HG03565 (cell line): ENCODE measurements around the gene KCTD14.
"Not testable (repeated sequence)": the region's sequence is repeated elsewhere in the genome, so short reads cannot be mapped to it uniquely, and the experiment has no call there.

Experiments
- ATAC-seq: cut with Tn5 transposase; IDR thresholded peaks from one replicate; pipeline ENCODE4 v1.9.1; 2021; ENCODE audit warnings: mild to moderate bottlenecking, moderate library complexity; ENCODE audit not compliant: unreplicated experiment

The KCTD14 gene, protein sequence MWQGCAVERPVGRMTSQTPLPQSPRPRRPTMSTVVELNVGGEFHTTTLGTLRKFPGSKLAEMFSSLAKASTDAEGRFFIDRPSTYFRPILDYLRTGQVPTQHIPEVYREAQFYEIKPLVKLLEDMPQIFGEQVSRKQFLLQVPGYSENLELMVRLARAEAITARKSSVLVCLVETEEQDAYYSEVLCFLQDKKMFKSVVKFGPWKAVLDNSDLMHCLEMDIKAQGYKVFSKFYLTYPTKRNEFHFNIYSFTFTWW

DNA sequence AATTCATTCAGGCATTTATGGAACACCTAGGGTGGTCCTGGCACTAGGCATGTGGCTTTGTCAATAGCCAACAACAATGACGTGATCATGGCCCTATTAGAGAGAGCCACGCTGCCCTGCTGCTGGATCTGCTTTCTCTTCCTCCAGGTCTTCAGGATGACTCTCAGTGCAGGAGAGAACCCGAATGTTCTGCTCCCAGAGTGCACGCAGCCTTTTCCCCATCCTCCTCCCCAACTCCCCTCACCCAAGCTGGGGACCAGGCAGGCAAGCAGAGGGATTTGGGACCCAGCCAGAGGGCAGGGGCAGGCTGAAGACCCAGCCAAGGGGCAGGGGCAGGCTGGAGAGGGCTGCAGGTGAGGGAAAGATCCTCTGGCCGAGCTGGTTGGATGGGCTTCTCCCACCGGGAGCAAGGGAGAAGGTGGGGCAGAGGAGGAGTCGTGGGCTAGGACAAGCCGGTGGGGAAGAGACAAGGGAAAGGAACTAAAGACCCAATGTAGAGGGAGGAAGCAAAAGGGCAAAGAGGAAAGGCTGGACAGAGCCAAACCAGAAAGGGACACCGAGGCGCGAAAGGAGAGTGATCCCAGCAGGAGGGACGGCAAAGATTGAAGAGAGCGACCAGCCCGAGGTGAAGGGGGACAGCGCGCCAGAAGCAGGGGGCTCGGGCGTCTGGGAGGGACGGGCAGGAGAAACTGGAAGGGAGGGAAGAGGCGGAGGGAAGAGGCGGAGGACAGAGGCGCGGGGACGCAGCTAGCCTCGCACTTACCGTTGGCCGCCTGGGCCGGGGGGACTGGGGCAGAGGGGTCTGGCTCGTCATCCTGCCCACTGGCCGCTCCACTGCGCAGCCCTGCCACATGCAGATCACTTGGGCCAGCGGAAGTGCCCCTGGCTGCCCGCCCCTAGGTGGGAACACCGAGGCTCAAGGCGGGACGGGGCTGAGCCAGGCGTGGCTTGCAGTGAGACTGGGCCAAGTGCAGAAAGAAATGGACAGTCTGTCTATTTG lies at the start of gene KCTD14:
KCTD14 (minus strand) TSS at position 880 of the 1,000 bp plus-strand sequence; CDS start at position 853, 27 bp downstream.
- ATAC-seq: no peak

DNA sequence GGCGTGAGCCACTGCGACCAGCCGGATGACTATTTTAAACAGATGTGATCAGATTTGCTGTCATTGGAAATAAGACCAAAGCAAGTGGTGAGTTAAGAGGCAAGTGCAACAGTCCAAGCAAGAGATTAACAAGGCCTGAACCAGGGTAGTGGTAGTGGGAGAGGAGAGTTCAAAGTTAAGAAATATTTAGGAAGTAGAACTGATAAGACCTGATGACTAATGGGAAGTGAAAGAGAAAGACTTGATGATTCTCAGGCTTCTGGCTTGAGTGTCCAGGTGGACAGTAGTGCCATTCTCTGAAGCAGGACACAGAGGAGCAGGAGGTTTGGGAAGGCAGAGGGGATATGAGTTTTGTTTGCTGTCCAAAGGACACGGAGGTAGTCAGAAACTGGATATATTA lies 49.4 kb upstream of the KCTD14 start:
- no peak for ATAC-seq

DNA sequence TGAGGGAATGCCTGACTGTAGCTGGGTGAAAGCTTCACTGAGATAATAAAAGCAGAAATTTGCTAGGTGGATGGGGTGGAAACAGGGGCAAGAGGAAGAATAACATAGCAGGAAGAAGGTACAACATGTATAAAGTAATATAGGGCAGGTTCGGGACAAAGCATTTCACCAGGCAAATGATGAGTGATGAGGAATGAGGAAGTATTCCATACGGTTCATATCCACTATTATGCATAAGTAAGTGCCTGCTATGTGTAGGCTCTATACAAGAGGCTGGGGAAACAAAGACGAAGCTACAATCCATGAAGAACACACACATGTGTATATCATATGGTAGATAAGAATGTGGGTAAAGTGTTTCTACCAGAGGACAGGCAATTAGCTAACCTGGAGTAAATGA lies 48.6 kb upstream of the KCTD14 start:
- ATAC-seq: no peak

DNA sequence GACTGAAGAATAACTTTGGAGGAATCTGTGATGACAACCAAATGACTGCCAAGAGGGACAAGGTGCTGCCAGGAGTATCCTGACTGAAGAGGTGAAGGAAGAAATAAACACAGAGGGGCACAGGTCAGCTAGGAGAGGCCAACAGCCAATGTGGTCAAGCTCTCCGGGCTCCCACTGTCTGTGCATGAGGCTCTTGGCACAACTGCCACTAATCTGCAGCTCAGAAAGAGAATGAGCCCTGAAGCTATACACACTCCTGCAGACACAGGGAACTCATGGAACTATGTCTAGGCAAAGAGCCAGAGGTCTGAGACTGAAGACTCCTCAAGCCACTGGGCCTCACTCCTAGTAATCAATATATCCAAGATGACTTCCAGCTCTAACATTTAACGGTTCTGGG lies 47.5 kb upstream of the KCTD14 start:
- ATAC-seq: no peak

DNA sequence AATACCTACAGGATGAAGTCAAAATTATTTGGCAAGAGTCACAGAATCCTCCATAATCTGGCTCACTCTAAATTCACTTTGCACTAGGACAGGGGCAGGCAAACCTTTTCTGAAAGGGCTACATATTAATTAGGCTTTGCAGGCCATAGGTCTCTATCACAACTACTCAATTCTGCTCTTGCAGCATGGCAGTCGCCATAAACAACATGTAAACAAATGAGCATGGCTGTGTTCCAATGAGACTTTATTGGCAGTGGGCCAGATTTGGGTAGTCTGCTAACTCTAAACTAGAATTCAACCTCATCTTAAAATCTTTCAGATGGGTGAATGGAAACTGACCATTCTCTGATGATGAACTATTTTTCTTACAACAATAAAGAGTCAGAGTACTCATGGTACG lies 46.4 kb upstream of the KCTD14 start:
- ATAC-seq: no peak

DNA sequence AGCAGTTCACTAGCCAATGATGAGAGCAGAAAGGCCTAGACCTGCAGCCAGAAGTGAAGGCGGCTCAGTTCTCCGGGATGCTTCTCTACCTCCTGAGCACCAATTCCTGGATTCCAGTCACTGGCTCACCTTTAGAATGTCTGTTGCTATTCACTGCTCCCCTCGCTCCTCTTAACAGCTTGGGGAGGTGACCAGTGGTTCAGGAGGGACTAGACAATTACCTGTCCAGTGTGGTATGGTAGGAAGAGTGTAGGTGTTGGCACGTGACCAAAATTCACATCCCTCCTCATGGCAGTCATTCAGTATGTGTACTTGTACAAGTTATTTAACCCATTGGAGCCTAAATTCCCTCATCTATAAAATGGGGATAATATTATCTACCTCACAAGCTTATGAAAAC lies 44.6 kb upstream of the KCTD14 start:
- no peak for ATAC-seq

DNA sequence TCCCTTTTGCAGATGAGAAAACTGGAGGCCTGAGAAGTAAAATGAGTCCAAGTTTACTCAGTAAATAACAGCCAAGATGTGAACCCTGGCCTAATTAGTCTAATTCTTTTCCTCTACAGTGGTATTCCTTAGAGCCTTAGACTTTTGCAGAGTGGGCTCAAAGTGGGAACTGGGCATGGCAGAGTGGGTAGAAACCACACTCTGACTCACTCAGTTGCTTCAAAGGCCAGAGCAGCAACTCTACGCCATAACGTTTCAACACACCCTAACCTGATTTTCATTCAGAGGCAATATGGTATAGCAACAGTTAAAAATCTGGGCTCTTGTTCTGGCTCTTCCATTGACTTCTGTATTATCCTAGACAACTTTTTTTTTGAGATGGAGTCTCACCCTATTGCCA lies 43.4 kb upstream of the KCTD14 start:
- no peak for ATAC-seq

DNA sequence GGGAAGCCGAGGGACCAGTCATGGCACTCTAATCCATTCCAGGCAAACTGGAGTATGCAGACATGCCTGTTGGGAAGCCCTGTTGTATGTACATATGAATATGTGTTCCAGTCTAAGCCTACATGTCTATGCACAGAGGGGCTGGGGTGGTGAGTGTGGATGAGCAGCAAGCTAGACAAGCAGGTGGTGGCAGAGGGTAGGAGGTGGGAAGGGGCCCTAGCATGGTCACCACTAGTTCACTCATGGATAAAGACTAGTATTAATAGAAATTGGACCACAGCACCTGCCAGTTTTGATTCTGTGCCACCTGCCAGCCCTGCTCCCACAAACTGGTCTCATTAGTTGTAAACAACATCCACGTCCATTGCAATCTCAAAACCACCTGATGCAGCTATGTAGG lies 42.1 kb upstream of the KCTD14 start:
- ATAC-seq: no peak

DNA sequence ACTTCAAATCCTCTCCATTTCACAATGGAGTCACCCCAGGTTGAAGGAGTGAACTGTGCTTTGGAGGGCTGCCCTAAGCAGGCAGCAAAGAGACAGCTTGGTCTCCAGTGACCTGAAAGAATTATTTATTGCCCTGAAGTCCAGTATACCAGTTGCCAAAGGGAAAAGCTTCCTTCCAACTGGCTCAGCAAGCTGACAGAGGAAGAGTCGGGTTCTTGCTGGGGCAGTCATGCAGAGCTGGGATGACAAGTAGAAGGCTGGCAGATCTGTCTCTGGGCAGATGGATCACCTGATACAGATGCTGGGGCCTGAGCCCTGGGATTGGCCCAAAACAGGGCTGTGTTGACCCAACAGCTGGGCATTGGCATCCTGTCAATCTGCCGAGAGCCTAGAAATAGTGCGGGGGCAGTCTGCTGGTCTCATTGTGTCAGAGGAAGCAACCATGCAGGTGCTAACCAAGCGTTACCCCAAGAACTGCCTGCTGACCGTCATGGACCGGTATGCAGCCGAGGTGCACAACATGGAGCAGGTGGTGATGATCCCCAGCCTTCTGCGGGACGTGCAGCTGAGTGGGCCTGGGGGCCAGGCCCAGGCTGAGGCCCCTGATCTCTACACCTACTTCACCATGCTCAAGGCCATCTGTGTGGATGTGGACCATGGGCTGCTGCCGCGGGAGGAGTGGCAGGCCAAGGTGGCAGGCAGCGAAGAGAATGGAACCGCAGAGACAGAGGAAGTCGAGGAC lies 40.5 kb upstream of the KCTD14 start, which contains the start of gene THRSP:
THRSP (plus strand) TSS at position 422 of the 742 bp plus-strand sequence; CDS start at position 443, 21 bp downstream.
- ATAC-seq: no peak

DNA sequence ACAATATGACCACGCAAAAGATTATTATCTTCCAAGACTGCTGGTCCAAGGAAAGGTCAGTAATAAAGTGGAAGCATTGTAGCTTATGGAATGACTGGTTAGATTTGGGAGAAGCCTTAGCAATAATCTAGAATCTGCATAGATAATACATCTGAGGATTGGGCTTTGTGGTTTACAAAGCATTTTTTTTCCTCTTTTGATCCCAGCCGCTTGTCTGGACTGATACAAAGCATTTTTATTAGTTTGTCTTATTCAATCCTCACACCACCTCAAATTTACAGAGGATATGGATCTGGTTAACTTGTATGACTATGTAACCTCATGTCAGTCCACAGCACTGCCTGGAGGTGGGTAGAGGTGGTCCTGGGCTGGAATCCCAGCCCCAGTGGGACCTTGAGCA lies 39.6 kb upstream of the KCTD14 start:
- no peak for ATAC-seq

DNA sequence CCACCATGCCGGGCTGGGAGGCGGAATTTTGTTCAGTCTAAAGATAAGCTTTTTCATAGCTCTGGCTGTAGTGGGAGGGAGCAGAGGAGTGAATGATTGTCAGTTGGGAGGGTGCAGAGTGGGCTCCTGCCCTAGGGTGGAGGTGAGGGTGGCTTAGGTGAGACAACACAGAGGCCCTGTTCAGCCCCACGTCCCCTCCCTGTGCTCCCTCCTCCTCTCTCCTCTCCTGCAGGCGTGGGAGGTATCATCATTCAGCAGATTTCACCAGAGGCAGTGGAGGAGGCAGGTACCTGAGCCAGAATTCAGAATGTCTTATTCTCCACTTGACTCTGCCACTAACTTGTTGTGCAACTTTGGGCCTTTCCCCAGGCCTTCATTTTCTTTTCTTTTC lies 38.8 kb upstream of the KCTD14 start:
- no peak for ATAC-seq

DNA sequence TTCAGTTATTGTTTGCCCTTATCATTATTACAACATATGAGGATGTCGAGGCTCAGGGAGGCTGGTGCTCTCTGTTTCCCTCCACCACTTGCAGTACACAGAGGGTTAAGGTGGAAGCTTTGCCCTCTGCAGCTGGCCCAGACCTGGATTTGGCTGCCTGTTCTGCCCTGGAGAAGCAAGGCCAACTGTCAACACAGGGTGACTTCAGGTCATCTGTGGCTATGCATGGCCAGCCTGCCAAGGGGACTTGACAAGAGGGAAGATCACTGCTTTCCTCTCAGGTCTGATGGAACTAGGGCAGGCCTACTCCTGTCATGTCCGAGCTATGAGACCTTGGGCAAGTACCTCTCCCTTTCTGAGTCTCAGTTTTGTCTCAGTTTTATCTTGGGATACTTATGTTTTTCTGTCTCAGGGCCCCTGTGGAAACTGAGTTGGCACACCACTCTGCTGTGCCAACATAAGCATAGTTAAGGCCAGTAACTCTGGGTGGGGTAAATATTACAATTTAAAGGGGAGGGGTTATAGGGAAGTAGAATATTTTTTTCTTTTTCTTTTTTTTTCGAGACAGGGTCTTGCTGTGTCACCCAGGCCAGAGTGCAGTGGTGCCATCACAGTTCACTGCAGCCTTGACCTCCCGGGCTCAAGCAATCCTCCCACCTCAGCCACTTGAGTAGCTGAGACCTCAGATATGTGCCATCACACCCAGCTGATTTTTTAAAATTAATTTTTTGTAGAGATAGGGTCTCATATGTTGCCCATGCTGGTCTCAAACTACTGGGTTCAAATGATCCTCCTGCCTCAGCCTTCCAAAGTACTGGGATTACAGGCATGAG lies 38.2 kb upstream of the KCTD14 start:
- no peak for ATAC-seq

DNA sequence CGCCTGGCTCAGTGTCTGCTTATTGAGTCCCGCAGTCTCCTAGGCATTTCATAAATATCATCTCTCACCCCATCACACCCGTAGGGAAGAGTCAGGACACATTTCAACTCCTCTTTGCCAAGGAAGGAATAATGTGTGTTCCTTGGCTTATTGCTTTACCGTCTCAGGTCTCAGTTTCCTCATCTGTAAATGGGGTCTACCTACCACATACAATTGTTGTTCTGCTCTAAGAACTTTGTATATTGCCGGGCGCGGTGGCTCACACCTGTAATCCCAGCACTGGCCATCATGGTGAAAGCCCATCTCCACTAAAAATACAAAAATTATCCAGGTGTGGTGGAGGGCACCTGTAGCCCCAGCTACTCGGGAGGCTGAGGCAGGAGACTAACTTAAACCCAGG lies 37.5 kb upstream of the KCTD14 start:
- no peak for ATAC-seq

DNA sequence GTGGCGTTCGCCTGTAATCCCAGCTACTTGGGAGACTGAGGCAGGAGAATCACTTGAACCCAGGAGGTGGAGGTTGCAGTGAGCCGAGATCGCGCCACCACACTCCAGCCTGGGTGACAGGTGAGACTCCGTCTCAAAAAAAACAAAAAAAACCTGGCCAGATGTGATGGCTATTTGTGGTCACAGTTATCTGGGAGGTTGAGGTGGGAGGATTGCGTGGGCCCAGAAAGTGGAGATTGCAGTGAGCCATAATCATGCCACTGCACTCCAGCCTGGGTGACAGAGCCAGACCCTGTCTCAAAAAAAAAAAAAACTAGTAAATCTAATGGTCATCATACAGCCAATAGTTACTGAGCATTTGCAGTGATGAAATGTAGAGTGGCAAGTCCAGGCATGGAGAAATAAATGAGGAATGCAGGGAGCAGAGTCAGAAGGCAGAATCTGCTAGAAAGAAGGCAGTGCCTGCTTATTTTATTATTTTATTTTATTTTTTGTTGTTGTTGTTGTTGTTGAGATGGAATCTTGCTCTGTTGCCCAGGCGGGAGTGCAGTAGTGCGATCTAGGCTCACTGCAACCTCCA lies 36.8 kb upstream of the KCTD14 start:
- not testable (repeated sequence) for ATAC-seq

DNA sequence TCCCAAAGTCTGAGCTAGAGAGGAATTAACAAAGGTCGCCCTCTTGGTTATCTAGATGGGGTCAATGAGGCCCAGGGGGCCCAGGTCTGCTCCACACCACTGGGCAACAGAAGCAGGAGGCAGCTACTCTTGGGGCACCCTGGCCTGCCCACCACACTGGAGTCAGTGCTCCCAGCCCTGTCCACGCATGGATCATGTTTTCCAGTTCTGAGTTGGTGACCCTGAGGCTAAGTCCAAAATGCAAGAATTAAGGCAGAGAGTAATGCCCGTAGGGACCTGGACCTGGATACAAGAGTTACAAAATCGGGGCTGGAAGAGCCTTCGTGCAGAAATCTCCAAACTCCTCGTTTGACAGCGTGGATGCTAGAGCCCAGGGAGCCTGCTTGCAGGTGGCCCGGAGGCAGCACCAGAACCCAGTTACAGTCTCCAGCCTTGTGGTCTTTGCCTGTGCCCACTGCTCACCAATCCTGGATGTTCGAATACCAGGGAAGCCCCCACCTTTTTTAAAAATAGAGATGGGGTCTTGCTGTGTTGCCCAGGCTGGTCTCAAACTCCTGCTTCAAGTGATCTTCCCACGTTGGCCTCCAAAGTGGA lies 34.5 kb upstream of the KCTD14 start:
- ATAC-seq: no peak

DNA sequence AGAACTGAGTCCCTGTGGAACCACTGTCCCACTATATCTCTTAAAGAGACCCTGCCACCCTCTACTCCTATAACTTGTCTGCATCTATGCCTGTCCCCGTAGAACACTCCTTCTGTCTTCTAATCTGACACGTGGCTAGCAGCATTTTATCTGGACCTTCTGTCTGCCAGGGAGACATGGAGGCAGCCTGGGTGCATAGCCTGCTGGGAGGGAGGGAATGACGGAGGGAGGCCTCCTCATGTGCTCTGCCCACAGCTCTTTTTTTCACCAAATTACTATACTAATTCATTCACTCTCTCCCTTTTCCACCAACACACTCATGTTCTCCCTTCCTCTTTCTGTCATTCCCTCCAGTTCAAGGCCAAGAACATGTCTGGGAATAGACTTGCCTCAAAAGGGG lies 33.0 kb upstream of the KCTD14 start:
- ATAC-seq: no peak

DNA sequence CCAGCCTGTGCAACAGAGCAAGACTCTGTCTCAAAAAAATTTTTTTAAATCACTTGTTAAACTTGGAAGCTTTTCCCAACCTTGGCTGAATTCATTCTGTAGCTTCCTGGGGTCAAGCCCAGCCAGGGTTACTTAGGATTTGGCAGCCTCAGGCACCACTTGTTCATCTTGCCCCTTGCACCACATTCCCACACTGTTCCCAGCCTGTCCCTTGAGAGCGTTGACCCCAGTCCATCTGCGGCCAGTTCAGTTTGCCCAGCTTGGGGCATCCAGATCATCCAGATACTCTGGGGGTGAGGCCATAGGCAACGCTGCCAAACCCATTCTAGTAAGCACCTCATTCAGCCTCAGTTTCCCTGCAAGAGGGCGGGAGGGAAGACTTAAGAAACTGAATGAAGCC lies 31.9 kb upstream of the KCTD14 start:
- no peak for ATAC-seq

DNA sequence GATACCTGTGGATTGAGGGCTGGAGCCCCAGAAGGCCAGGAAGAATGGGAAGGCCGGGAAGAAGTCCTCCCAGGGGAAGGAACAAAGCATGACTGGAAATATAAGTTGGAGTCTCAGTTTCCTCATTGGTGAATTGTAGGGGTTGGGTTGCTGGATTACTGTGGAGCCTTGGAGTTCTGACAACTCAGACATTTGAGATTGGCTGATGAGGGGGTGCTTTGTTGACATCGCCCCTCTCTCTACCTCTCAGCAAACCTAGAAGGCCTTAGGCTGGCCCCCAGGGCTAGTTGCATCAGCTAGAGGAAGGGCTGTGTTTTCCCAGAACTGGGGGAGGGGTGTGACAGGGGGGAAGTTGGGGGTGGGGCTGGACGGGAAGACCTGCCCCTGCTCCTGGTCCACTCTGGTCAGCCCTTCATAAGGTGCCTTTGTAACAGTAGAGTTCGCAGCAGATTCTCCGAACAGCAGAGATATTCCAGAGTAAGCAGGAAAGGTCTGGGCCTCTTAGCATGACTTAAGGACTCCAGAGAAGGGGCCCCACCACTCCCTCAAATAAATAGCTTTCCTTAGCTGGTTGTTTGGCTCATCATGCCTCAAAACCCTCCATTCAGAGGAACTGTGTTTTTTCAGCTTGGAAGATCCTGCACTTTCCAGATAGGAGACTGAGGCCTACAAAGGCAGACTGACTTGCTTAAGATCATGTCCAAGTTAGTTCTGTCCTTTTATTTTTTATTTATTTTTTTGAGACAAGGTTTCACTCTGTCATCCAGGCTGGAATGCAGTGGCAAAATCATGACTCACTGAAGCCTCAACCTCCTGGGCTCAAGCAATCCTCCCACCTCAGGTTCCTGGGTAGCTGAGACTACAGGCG lies 28.1 kb upstream of the KCTD14 start:
- no peak for ATAC-seq

DNA sequence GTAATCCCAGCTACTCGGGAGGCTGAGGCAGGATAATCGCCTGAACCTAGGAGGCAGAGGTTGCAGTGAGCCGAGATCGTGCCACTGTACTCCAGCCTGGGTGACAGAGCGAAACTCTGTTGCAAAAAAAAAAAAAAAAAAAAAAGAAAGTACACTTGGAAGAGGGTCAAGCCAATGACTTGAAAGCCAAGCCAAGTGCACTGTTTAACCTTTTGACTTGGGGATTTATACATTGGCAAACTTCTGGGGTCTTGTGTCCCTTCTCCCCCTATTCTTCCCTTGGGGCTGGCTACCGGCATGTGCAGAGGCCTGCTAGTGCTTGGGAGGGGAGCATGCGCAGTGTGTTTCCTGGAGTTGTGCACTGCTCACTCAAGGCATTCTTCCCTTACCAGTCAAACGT lies 26.3 kb upstream of the KCTD14 start:
- no peak for ATAC-seq
